ENCODE data around the gene SMIM43.

The SMIM43 gene

DNA sequence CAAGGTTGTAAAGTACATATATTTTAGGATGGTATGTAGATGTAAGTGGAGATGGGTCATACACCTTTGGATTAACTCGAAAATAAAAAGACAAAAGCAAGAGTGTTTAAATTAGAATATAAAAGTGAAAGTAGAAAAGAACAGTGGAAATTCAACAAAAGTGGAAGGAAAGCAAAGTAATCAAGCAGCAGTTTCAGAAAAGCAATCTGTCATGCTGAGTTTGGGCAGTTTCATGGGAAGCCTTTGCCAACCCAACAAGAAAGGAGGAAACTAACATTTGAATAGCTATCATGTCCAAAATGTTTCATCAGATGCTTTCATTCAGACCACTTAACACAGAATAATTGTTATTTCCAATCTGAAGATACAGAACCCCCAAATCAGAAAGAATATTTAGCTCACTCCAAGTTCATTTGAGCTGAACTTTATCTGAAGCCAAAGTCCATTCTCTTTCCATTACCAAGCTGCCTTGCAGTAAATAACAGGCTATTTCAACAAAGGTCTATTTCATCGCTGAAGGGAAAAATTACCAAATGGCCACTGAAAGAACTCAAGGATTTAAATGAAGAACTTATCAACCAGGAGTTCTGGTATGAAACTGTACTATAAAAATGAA lies 34.4 kb upstream of the SMIM43 start:
- no peak overlapping the region for H3K9ac ChIP-seq (ENCODE audit: insufficient read length)
- H3K27ac ChIP-seq = no peak overlapping the region
- H3K4me3 ChIP-seq = no peak overlapping the region
- H3K36me3 ChIP-seq (ENCODE audit: insufficient read depth, low read length) = peaks cover 25% of the 10 kb centered on the region
- TF ChIP-seq FOXP2 (optimal IDR thresholded peaks at IDR 0.05; ENCODE audit: control extremely low read depth, extremely low read length, insufficient read depth) (no peak), POLR2AphosphoS5 (IDR thresholded peaks at IDR 0.05; ENCODE audit: borderline replicate concordance, low read depth, low read length) (no peak), EZH2 (IDR thresholded peaks at IDR 0.05) (no peak)
- H3K9me3 ChIP-seq (ENCODE audit: low read depth, low read length) = no peaks in the 10 kb centered on the region
- no peak for DNase-seq (ENCODE audit: low read depth, low spot score)

DNA sequence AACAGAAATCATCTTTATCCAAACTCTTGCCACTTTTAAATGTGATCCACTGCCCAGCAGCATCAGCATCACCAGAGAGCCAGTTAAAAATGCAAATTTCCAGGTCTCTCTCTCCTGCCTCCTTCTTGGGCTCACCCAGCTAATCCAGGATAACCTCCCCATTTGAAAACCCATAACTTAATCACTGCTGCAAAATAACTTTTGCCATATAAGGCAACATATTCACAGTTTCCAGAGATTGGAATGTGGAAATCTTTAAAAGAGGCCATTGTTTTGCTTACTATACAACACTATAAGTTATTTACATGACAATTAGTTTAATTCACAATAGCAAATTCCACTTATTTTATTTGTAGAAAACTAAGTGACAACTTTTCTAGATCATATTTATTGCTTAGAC lies 31.3 kb upstream of the SMIM43 start:
- Histone ChIP-seq H3K27ac (no peak overlapping the region), H3K9ac (ENCODE audit: insufficient read length) (no peak overlapping the region), H3K9me3 (ENCODE audit: low read depth, low read length) (no peaks in the 10 kb centered on the region), H3K36me3 (ENCODE audit: insufficient read depth, low read length) (no peaks in the 10 kb centered on the region), H3K4me3 (no peak overlapping the region)
- DNase-seq (ENCODE audit: low read depth, low spot score) = no peak
- no peak for TF ChIP-seq EZH2 (IDR thresholded peaks at IDR 0.05)
- no peak for TF ChIP-seq FOXP2 (optimal IDR thresholded peaks at IDR 0.05; ENCODE audit: control extremely low read depth, extremely low read length, insufficient read depth)
- TF ChIP-seq POLR2AphosphoS5 (IDR thresholded peaks at IDR 0.05; ENCODE audit: borderline replicate concordance, low read depth, low read length) = no peak

DNA sequence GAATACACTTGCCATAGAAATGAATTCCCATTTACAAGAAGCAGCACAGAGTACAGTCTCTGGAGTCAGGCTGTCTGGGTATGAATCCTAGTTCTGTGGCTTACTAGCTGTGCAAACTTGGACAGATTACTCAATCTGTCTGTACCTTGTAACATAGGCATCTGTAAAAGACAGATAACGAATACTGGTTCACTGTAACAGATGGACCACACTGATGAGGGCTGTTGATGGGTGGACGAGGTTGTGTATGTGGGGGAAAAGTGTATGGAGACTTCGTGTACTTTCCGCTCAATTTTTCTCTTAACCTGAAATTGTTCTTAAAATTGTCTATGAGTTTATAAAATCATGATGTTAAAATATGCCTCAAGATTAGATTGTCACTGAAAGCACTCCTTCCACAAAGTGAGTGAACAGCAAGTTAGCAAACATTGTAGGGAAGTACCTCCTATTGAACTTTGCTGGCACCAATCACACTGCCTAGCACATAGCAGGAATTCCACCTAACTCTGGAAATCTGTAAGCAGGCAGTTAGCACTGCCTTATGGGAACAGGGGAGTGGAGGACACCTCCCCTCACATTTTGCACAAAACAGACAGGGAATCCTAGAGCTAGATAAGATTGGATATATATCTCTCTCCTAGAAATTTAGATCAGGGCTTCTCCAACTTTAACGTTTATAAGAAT lies 29.7 kb upstream of the SMIM43 start:
- H3K36me3 ChIP-seq (ENCODE audit: insufficient read depth, low read length) = no peaks in the 10 kb centered on the region
- DNase-seq (ENCODE audit: low read depth, low spot score) = no peak
- no peak overlapping the region for H3K4me3 ChIP-seq
- no peaks in the 10 kb centered on the region for H3K9me3 ChIP-seq (ENCODE audit: low read depth, low read length)
- TF ChIP-seq POLR2AphosphoS5 (IDR thresholded peaks at IDR 0.05; ENCODE audit: borderline replicate concordance, low read depth, low read length) = no peak
- no peak for TF ChIP-seq FOXP2 (optimal IDR thresholded peaks at IDR 0.05; ENCODE audit: control extremely low read depth, extremely low read length, insufficient read depth)
- TF ChIP-seq EZH2 (IDR thresholded peaks at IDR 0.05) = no peak
- H3K27ac ChIP-seq = no peak overlapping the region
- H3K9ac ChIP-seq (ENCODE audit: insufficient read length) = no peak overlapping the region

DNA sequence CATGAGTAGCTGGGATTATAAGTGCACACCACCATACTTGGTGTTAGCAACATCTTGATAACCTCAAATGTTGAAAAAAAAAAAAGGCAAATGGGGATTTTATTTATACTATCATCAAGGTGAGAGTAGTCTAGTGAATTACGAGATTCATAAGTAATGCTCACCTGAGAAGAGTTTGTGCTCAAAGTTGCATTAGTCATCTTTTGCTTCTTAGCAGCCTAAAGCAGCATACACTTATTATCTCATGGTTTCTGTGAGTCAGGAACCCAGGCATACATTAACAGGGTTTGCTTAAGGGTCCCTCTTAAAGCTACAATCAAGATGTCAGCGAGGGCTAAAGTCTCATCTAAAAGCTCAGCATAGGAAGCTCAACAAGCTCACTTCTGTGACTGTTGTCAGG lies 28.0 kb upstream of the SMIM43 start:
- Histone ChIP-seq H3K27ac (no peak overlapping the region), H3K9ac (ENCODE audit: insufficient read length) (no peak overlapping the region), H3K36me3 (ENCODE audit: insufficient read depth, low read length) (no peaks in the 10 kb centered on the region), H3K9me3 (ENCODE audit: low read depth, low read length) (no peaks in the 10 kb centered on the region), H3K4me3 (no peak overlapping the region)
- TF ChIP-seq EZH2 (IDR thresholded peaks at IDR 0.05) = no peak
- no peak for TF ChIP-seq FOXP2 (optimal IDR thresholded peaks at IDR 0.05; ENCODE audit: control extremely low read depth, extremely low read length, insufficient read depth)
- TF ChIP-seq POLR2AphosphoS5 (IDR thresholded peaks at IDR 0.05; ENCODE audit: borderline replicate concordance, low read depth, low read length) = no peak
- DNase-seq (ENCODE audit: low read depth, low spot score) = no peak

DNA sequence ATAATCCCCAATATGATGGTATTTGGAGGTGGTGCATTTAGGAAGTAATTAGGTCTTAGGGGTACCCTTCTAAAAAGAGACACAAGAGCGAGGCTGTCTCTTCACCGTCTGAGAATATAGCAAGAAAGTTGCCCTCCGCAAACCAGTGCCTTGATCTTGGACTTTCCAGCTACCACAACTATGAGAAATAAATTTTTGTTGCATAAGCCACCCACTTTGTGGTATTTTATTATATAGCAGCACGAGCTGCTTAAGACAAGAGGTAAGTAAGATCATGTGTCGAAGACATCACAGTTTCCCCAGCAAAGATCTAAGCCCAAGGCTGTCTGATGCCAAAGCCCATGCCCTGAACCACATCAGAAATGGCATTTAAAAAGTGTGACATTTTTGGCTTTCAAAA lies 26.5 kb upstream of the SMIM43 start:
- Histone ChIP-seq H3K36me3 (ENCODE audit: insufficient read depth, low read length) (no peaks in the 10 kb centered on the region), H3K9me3 (ENCODE audit: low read depth, low read length) (no peaks in the 10 kb centered on the region), H3K4me3 (no peak overlapping the region), H3K27ac (no peak overlapping the region), H3K9ac (ENCODE audit: insufficient read length) (no peak overlapping the region)
- DNase-seq (ENCODE audit: low read depth, low spot score) = no peak
- TF ChIP-seq FOXP2 (optimal IDR thresholded peaks at IDR 0.05; ENCODE audit: control extremely low read depth, extremely low read length, insufficient read depth) (no peak), EZH2 (IDR thresholded peaks at IDR 0.05) (no peak), POLR2AphosphoS5 (IDR thresholded peaks at IDR 0.05; ENCODE audit: borderline replicate concordance, low read depth, low read length) (no peak)

DNA sequence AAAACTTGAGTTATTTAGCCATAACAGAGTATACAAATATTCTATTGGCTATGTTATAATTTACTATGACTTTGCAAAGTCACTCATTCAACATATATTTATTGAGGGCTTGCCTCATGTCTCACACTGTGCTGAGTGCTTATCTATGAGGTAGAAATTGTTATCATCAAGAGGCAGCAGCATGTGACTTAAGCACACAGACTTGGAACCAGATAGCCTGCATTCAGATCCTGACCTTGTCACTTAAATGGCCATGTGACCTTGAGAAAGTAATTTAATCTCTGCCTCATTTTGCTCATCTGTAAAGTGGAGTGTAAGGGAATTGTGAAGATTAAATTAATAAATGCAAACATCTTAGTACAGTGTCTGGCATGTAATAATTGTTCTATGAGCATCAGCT lies 26.0 kb upstream of the SMIM43 start:
- Histone ChIP-seq H3K9me3 (ENCODE audit: low read depth, low read length) (no peaks in the 10 kb centered on the region), H3K4me3 (no peak overlapping the region), H3K36me3 (ENCODE audit: insufficient read depth, low read length) (no peaks in the 10 kb centered on the region), H3K27ac (no peak overlapping the region), H3K9ac (ENCODE audit: insufficient read length) (no peak overlapping the region)
- TF ChIP-seq EZH2 (IDR thresholded peaks at IDR 0.05) (no peak), FOXP2 (optimal IDR thresholded peaks at IDR 0.05; ENCODE audit: control extremely low read depth, extremely low read length, insufficient read depth) (no peak), POLR2AphosphoS5 (IDR thresholded peaks at IDR 0.05; ENCODE audit: borderline replicate concordance, low read depth, low read length) (no peak)
- DNase-seq (ENCODE audit: low read depth, low spot score) = no peak

DNA sequence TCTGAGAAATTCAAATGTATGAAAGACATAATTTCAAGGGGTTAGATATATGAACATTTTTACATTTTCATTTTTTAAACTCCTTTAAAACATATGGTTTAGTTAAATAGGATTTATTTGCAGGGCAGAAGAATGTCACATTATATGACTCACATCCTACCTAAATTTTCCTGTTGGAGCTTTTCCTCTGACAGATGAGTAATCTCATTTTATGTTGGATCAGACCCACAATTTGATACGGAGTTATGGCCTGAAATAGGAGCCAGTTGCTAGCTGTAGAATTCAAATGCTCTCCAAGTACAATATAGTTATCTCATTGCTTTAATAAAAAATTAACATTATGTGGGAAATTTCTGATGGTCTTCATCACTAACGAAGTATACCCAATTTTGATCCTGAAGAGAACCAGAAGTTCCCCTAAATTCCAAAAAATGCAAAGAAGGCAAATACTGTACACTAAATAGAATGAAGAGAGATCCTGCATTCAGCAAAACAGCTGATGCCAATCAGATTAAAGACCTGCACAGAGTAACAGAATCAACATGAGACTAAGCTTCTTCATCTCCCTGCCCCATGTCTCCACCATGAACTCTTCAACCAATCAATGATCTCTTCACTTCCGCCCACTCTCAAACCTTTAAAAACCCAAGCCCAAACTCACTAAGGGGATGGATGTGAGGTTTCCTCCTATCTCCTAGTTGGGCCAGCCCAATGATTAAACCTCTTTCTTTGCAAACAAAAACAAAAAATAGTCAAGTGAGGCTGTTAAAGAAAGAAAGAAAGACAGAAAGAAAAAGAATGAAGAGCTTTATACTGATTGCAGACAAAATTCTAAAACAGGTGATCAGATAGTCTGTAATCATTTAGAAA lies 25.2 kb upstream of the SMIM43 start:
- Histone ChIP-seq H3K4me3 (no peak overlapping the region), H3K27ac (no peak overlapping the region), H3K36me3 (ENCODE audit: insufficient read depth, low read length) (no peaks in the 10 kb centered on the region), H3K9ac (ENCODE audit: insufficient read length) (no peak overlapping the region), H3K9me3 (ENCODE audit: low read depth, low read length) (no peaks in the 10 kb centered on the region)
- TF ChIP-seq POLR2AphosphoS5 (IDR thresholded peaks at IDR 0.05; ENCODE audit: borderline replicate concordance, low read depth, low read length) (no peak), FOXP2 (optimal IDR thresholded peaks at IDR 0.05; ENCODE audit: control extremely low read depth, extremely low read length, insufficient read depth) (no peak), EZH2 (IDR thresholded peaks at IDR 0.05) (no peak)
- DNase-seq (ENCODE audit: low read depth, low spot score) = no peak

DNA sequence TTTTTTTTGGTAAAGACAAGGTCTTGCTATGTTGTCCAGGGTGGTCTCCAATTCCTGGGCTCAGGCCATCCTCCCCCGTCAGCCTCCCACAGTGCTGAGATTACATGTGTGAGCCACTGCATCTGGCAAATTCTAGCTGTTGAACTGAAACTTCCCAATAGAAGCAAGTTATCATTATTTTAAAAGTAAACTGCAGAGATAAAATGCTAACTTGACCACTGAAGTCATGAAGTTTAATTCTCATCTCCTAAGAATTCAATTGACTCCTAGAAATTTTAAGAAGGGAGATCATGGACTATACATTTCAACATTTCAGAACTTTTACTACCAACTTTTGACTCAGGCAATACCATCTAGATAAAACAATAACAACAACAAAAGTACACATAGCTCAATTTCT lies 24.5 kb upstream of the SMIM43 start:
- Histone ChIP-seq H3K9me3 (ENCODE audit: low read depth, low read length) (no peaks in the 10 kb centered on the region), H3K9ac (ENCODE audit: insufficient read length) (no peak overlapping the region), H3K27ac (no peak overlapping the region), H3K4me3 (no peak overlapping the region), H3K36me3 (ENCODE audit: insufficient read depth, low read length) (no peaks in the 10 kb centered on the region)
- no peak for DNase-seq (ENCODE audit: low read depth, low spot score)
- TF ChIP-seq POLR2AphosphoS5 (IDR thresholded peaks at IDR 0.05; ENCODE audit: borderline replicate concordance, low read depth, low read length) (no peak), FOXP2 (optimal IDR thresholded peaks at IDR 0.05; ENCODE audit: control extremely low read depth, extremely low read length, insufficient read depth) (no peak), EZH2 (IDR thresholded peaks at IDR 0.05) (no peak)

Data from SK-N-MC (cell line).